Jurkat, Clone E6-1 (cell line): ENCODE results near the gene KRT7.

Experiments used
- DNase-seq: peaks from one replicate; pipeline ENCODE4 v3.0.0-alpha.2; 2011; ENCODE audit warnings: low read depth, low spot score
- H3K4me3 ChIP-seq: 2 replicates; pipeline ENCODE4 v1.5.1; 2011; ENCODE audit warnings: mild to moderate bottlenecking, low read length, control low read depth, moderate library complexity

Gene KRT7

DNA sequence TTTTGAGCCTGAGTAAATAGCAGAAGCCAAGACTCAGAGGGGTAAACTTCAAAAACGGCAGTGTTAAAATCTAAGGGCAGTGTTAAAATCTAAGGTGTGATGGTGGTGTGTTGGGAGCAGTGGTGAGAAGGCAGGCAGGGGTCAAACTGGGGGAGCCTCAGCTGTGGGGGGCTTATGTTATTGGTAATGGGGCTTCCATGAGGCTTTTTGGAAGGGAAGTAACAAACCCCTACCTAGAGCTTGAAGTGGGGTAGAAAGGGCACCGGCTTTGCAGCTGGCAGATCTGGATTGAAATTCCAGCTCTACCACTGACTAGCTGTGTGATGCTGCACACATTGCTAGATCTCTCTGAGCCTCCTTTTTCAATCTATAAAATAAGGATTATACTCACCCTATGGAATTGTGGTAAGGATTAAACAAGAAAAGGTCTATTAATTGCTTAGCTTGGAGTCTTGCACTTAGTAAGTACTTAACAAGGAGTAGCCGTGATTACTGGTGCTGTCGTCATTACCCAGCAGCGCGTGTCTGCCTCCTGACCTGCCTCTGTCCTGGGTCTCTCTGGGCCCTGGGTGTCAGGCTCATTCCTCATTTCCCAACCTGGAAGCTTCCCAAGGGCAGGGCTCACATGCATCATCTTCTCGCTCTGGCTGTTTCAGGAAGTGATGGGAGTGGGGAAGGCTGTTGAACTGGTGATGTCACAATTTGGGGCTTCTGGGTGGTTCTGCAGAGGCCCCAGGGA is 22.7 kb upstream of the KRT7 start:
- no peak for DNase-seq
- no peak overlapping the region for H3K4me3 ChIP-seq

DNA sequence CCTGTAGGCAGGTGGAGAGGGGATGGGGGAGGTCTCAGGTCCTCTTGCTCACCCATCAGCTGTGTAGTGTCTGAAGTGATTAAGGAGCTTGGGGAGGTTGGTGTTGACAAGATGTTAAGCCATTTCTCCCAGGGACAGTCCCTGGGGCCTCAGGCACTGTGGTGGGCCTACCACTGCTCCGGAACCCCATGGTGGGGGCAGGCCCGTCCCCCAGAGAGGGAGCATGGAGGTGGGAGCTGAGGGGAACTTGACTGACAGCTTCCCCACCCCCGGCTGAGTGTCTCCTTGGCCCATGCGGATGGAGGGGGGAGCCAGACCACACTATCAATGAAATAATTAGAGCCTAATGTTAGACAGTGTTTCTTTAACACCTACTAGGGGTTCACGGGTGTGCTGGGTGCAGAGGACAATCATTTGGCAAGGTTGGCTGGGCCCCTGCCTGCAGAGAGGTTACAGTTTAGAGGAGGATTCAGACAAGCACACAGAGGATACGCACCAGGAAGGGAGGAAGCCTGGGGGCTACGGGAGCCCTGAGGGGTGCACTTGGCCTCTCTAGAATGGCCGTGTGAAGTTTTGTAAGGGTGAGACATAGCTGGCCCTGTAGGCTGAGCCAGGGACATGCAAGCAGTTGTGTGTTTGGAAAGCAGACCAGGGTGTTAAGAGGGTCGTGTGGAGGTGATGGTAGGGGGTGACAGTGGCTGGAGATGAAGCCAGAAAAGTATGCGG is 22.0 kb upstream of the KRT7 start:
- no peak for DNase-seq
- H3K4me3 ChIP-seq = no peak overlapping the region

DNA sequence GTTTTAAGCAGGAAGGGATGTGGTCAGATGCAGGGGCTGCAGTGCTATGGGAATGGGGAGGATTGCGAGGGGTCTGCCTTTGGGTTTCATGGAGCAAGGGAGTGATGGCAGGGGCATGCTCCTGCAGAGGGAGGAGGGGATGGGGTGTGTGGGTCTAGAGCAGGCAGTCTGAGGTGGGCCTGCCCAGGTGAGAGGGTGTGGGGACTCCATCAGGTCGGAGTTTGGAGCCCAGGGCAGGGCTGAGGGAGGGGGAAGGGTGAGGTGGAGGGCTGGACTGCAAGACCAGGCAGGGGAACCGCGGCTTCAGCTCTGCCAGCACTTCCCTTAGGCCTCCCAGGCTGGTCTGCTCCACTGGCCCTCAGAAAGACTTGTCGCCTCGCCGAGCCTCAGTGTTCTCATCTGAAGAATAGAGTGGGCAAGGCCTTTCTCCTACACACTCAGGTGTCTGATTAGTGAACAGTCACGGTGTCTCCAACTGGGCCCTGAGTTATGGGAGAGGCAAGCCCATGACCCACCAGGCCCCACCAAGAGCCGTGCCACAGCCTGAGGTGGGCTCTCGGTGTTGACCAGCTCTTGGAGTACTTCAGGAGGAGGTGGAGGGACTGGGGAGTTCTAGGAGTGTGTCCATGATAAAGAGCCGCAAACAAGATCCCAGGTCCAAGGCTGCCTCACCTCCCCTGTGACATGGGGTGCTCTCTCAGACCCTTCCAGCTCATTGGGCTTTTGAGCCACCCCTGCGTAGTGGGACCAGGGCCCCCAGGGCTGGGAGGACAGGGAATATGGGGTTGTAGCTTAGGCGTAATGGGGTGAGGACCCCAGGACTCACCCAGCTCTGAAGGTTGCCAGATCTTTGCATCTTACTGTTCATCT is 21.1 kb upstream of the KRT7 start:
- DNase-seq = no peak
- H3K4me3 ChIP-seq = no peak overlapping the region

DNA sequence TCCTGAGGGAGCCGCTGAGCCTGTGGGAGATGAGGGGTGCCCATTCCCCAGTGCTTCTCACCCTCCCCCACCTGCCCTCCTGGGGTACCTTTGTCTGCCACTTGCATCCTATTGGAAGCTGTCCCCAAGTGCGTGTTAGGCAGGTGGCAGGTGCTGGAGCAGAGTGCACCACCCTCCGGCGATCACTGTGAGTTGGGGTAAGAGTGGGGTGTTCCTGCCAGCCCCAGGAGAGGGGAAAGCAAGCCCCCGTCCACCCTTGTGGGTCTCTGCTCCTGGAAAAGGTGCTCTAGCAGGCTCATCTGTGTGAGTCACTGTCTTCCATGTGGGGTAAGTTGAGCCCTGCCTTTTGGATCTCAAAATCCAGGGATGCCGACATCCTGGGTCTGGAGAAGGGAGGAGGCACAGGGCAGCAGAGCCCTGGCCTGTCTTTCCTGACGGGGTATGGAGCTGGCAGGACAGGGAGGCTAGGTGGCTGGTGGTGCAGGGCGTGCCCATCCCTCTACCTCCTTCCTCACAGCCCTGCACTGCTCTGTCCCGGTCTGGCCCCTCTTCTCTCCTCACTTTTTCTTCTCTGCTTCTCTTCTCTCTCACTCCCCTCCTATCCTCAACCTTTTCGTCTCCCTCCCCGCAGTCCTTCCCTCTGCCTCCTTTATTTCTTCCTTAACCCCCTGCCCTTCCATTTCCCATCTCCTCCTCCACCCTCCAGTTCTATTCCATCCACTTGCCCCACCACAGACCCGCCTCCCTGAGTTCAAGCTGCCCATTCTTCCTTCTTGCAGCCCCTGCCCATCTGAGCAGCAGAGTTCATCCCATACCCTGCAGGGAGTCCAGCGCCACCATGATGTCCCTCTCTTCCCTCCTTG is 20.1 kb upstream of the KRT7 start:
- no peak overlapping the region for H3K4me3 ChIP-seq
- DNase-seq = no peak

DNA sequence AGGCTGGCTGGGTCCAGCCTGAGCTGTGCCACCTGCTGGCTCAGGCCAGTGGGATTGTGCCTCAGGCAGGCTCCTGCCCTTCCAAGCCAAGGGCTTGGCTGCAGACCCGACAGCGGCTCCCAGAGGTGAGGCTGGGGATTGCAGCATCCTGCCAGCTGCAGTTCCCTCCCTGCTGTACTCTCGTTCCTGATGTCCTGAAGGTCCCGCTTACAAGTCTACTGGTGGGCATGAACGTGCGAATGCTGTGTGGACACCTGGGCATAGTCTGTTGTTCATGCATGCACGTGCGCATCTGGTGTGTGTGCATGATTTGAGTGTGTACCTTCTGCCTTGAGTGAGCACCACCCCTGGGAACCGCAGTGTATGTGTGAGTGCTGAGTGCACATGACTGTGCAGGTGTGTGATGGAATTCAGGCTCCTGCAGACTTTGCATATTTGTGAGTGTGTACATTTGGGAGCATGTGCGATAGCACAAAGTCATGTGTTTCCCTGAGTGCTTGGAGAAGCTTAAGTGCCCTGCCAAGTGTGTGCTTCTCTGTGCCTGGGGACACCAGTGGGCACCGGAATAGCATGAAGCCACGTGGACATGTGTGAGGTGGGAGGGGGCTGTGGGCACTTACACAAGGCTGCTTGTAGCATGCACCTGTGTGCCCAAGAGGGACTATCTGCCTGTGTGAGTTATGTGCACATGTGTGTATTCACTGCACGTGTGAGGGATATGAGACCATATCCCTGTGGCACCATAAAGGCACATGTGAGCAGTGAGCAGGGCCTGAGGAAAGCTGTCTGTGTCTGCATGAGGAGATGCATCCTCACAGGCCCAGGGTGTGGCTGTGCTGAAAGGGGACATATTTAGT is 19.3 kb upstream of the KRT7 start:
- H3K4me3 ChIP-seq = no peak overlapping the region
- peak; percentile 15 for DNase-seq

DNA sequence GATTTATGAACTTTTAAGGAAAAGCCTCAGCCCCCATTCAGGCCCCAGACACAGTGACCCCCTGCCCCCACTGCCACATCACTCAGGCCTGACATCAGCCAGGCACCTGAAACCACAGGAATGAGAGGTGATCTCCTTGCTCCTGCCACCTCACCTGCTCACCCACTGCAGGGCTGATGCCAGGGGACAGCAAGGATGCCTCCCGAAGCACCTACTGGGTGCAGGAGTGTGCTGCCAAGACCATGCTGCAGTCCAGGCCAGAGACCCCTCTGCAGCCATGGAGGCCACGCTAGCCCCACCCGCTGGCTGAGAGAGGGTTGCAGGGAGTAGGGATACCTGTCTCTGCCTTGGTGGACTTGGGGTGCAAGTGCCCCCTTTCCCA is 18.6 kb upstream of the KRT7 start:
- no peak for DNase-seq
- H3K4me3 ChIP-seq = no peak overlapping the region

DNA sequence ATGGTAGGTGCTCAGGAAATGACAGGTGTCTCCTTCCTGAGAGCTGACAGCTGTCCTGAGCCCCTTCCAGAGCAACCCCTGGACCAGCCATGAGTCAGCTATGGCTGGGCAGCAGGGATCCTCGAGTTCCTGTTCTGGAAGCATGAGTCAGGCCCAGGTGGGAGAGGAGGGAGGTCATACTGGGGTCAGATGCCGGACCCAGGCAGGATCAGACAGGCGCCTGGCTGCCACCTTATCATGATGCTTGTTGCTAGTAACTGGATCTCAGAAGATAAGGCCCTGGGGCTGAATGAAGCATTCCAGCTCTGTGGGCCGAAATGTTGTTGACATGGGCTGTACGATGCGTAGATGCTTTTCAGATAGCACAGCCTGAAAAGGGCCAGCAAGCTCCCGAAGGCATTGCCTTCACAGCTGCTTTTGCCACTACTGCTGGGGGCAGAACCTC is 17.4 kb upstream of the KRT7 start:
- no peak for DNase-seq
- no peak overlapping the region for H3K4me3 ChIP-seq

DNA sequence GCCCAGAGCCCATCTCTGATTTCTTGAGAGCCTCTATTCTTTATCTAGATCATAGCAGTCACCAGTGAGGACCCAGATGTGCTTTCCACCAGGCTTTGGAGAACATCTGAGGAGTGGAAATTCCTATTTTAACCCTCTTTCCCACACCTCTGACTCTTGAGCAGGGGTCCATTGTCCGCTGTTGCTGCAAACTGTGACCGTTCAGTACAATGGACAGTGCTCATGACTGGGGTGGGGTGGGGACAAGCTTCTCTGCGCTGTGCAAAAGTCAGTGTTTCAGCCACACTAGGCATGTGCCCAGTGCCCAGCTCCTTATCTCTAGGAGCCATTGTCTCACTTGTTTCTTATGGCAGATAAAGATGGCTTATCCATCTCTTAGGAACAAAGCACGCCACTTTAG is 16.9 kb upstream of the KRT7 start:
- DNase-seq = no peak

DNA sequence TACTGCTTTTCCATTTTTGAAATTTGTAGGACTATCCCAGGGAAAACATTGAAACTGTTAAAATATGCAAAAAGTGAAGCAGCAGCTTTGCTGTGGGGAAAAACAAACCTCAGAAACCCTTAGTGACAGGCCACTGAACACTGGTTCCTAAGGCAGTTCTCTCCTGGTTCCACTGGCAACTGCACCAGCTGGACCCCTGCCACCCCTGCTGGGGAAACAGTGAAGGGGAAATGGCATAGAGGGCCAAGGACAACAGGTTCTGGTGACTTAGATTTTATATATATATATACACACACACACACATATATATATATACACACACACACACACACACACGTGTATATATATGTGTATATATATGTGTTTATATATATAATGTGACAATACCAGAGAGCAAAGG is 16.2 kb upstream of the KRT7 start:
- DNase-seq = no peak
- H3K4me3 ChIP-seq = no peak overlapping the region

More for the DNA sequence above, 16.9 kb upstream of the KRT7 start:
- H3K4me3 ChIP-seq = no peak overlapping the region

DNA sequence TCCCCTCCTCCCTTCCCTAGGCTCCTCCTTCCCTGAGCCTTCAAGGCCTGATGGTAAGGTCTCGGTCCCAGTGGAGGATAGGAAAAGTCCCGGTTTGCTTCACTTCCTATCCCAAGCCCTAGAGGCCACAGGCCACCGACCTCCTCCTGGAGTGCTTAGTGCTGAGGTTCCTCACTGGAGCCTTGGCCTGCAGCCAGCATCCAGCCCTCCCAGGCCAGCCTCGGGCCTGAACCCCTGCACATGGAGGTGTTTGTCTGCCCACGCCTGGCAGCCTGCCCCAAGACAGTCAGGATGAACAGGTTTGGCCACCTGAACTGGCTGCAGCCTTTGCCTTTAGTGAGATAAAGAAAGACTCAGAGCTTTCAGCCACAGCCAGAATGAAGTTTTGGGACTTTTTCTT is 15.8 kb upstream of the KRT7 start:
- no peak overlapping the region for H3K4me3 ChIP-seq
- DNase-seq = no peak

DNA sequence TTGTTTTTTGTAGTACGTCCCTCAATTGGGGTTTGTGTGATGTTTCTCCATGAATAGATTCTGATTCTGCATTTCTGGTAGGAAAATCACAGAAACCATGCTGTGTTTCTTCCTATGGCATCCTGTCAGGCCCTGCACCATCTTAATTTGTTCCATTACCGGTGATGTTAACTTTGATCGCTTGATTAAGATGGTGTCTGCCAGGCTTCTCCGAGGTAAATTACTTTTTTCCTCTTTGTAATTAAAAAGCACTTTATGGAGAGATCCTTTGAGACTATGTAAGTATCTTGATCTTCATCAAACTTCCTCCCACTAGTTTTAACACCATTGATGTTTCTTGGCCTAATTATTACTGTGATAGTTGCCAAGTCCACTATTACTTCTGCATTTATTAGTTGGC is 15.0 kb upstream of the KRT7 start:
- H3K4me3 ChIP-seq = no peak overlapping the region
- no peak for DNase-seq

DNA sequence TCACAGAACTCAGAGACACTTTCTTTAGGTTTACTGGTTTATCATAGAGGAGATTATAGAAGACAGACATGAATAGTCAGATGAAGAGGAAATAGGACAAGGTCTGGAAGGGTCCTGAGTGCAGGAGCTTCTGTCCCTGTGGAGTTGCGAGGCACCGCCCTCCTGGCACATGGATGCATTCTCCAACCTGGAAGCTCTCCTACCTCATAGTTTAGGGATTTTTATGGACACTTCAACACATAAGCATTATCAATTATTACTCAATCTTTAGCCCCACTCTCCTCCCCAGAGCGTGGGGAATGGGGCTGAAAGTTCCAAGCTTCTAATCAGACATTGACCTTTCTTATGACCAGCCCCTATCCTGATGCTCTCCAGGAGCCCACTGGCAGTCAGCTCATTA is 12.6 kb upstream of the KRT7 start:
- H3K4me3 ChIP-seq = no peak overlapping the region
- DNase-seq = no peak

DNA sequence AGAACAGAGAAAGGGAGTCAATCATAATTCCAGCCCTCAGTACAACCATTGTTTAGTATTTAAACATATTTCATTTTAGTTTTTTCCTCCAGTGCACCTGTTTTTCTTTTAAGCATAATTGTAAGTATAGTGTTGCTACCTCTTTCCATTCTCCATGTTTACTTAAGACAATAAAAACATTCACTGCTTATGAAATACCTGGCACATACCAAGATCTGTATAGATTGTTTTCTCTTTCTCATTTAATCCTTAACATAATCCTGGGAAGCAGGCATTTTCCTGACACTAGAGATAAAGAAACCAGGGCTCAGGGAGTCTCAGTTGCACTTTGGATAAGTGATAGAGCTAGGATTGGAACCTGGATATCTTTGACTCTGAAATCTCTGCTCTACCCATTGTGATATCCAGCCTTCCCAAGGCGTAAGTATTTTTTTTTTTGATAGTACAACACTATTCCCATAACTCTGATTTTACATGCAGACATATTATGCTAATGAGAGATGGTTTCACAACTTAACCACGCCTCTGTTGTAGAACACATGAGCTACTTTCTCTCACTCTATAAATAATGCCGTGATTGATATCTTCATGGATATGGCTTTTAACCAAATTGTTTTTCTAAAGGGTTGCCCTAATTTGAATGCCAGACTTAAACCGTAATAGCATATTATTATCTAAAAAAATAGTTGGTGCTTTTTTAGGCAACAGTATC is 11.8 kb upstream of the KRT7 start:
- no peak for DNase-seq
- no peak overlapping the region for H3K4me3 ChIP-seq

DNA sequence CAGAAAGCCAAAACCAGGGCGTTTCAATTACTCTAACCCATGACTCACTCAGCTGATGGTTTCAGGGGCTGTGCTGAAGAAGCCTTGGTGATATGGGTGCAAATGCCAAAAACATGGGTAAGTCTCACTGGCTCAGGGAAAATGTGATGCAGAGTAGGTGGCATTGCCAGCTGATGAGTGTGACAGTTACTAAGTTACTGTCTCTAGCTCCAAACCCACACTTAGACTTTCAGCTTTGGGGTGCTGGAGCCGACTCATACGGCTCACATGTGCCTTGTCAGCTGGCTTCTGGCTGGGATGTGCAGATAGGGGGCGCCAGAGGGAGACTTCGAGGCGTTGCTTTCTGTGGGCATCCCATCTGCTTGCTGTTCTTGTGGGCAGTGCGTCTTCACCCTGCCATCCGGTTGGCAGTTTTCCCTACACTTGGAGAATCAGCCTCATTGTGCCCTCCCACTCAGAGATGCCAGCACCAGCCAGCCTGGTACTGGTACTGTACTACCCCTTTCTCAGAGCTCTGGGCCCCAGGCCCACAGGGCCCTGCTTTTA is 11.1 kb upstream of the KRT7 start:
- peak; percentile 35 for DNase-seq
- no peak overlapping the region for H3K4me3 ChIP-seq

DNA sequence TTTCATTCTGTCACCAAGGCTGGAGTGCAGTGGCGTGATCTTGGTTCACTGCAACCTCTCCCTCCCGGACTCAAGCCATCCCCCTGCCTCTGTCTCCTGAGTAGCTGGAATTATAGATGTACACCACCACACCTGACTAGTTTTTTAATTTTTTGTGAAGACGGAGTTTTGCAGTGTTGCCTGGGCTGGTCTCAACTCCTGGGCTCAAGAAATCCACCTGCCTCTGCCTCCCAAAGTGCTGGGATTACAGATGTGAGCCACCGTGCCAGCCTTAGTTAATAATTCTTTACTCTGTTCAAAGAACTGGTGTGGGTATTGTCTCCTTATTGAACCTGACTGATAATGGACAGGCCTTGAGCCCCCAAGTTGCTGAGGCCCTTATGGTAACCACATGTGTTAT is 10.4 kb upstream of the KRT7 start:
- H3K4me3 ChIP-seq = no peak overlapping the region
- no peak for DNase-seq

DNA sequence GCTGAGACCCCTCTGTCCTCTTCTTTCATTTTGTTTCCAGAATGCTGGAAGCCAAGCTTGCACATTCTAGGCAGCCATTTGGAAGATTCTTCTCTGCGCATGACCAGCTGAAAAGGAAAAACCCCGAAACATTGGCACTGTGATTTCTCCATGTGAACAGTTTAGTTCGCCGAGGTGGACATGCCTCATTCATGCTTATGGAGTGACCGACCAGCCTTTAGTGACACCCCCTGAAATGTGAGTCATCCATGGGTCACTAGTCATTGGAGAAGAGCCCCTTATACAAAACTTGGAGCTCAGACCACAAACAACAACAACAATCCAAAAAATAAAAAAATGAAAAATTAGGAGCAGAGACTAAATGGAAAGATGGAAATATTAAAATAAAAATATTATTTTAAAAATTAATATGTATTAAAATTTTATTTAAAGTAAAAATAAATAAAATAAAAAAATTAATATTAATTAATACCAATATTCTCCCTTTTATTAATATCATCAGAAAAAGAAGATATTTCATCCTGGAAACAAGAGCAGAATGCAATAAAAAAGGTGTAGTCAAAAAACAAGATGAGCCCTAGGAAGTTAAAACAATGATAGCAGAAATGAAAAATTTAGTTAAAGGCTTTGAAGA is 9.5 kb upstream of the KRT7 start:
- H3K4me3 ChIP-seq = no peak overlapping the region
- no peak for DNase-seq

DNA sequence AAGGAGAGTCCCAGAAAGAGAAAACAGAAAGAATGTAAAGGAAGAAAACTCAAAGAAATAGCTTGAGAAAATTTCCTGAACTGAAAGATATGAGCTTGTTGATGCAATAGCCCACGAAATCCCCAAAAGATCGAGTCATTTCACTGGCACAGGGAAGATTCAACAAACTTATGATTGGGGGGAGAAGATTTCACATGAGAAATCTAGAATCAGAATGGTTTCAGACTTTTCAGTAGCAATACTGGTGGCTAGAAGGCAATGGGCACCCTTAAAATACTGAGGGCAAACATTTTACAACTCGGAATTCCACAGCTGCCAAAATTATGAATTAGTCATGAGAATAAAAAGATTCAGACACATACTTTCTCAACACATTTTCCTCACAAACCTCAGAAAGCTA is 8.9 kb upstream of the KRT7 start:
- DNase-seq = no peak
- H3K4me3 ChIP-seq = no peak overlapping the region
